Jurkat, Clone E6-1 (cell line): Measurements from ENCODE around the gene POU5F1.
"Not testable (repeated sequence)": the region's sequence is repeated elsewhere in the genome, so short reads cannot be mapped to it uniquely, and the experiment has no call there.

Source experiments
- DNase-seq: peaks from one replicate; pipeline ENCODE4 v3.0.0-alpha.2; 2011; ENCODE audit warnings: low read depth, low spot score
- H3K4me3 ChIP-seq: 2 replicates; pipeline ENCODE4 v1.5.1; 2011; ENCODE audit warnings: mild to moderate bottlenecking, low read length, control low read depth, moderate library complexity

The POU5F1 gene

DNA sequence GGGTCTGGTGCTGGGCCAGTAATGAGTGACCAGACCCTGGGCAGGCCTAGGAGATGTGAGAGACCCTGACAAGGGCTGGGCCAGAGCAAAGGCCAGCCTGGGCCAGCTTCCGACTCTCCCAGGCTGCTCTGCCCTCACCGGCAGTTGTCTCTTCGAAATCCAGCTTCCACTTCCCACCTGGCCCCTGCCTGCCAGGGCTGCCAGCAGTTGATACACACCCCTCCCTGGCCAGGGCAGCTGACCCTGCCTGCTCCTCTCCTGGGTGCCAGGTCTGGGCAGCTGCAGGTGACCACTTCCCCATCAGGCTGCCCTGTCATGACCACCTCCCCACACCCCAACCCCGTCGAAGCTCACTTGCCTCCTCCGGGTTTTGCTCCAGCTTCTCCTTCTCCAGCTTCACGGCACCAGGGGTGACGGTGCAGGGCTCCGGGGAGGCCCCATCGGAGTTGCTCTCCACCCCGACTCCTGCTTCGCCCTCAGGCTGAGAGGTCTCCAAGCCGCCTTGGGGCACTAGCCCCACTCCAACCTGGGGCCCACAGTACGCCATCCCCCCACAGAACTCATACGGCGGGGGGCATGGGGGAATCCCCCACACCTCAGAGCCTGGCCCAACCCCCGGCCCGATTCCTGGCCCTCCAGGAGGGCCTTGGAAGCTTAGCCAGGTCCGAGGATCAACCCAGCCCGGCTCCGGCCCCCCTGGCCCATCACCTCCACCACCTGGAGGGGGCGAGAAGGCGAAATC is 453 bp downstream of the POU5F1 start:
- not testable (repeated sequence) for H3K4me3 ChIP-seq

DNA sequence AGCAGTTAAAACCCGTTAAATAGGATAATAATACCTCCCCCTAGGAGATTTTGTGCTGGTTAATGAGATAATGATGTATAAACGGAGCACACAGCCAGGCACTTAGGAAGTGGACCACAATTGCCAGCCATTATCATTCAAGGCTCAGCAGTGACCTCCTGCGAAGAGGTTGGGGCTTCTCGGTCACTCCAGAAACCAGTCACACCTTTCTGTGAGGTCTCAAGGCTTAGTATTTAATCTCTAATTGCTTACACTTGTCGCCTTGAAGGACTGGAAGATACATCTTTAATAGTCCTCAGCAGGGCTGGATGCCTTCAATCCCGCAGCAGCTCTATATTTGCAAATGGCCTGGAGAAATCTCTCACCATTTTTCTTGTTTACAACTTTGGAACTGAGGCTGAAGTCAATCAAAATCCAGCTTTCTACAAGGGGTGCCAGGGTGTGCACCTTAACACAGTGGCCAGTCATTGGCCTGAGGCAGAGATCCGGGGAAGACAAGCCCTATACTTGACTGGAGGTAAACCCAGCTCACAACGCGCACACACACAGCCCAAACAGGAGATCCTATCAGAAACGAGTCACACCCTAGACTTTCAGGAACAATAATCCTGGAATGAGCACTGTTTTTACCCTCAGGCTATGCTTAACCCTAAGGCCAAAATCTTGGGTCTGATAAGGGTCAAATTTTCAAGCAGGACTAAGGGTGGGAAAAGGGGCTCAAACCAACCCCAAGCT is 1.2 kb downstream of the POU5F1 start:
- DNase-seq, result no peak
- H3K4me3 ChIP-seq, result no peak overlapping the region

More for the DNA sequence above, 453 bp downstream of the POU5F1 start:
- not testable (repeated sequence) for DNase-seq

DNA sequence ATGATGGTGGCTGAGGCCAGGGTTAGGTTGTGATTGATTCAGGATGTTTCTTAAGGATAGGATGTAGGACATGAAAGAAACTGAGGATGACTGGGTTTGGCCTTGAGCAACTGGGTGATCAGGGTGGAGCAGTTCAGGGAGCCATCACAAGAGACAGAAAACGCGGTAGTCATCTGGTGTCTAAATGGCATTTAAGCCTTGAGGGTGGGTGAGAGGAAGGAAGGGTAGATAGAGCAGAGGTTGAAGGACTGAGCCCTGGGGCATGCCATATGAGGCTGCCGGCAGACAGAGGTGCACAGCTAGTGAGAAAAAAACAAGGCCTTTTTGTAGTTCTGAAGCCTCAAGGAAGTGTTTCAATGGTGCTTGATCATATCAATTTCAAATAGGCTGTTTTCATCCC is 1.9 kb downstream of the POU5F1 start:
- DNase-seq, result no peak
- H3K4me3 ChIP-seq, result no peak overlapping the region

DNA sequence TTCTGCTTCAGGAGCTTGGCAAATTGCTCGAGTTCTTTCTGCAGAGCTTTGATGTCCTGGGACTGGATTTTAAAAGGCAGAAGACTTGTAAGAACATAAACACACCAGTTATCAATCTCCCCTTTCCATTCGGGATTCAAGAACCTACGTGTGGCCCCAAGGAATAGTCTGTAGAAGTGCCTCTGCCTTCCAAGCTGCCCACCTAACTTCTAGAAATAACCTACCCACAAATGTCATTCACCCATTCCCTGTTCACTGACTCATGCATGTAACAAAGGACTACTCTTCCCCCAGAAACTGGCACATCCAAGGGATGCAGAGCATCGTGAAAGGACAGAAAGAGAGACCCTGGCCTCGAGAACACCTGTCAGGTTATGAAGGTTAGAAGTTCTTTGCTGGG is 4.5 kb downstream of the POU5F1 start:
- no peak for DNase-seq
- H3K4me3 ChIP-seq, result no peak overlapping the region

DNA sequence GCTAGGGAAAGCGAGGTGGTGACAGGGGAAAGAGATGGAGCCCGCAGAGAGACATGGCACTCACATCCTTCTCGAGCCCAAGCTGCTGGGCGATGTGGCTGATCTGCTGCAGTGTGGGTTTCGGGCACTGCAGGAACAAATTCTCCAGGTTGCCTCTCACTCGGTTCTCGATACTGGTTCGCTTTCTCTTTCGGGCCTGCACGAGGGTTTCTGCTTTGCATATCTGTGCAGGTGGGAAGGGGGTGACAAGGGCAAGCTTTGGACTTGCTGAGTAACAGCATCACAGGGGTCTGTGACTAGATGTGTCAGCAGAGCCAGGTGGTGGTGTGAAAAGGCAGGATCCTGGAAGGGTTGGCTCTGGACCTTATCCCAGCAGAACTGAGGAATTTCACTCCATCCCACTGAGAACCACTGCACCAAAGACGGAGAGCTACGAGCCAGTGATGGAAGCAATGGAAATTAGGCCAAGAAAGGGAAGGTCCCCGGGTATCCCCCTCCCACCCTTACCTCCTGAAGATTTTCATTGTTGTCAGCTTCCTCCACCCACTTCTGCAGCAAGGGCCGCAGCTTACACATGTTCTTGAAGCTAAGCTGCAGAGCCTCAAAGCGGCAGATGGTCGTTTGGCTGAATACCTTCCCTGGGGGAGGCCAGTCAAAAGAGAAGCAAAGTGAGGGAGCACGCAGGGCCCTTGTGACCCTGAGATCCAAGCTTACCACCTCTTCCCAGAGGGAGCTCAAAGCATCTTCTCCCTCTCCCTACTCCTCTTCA is 5.2 kb downstream of the POU5F1 start:
- not testable (repeated sequence) for H3K4me3 ChIP-seq, DNase-seq

DNA sequence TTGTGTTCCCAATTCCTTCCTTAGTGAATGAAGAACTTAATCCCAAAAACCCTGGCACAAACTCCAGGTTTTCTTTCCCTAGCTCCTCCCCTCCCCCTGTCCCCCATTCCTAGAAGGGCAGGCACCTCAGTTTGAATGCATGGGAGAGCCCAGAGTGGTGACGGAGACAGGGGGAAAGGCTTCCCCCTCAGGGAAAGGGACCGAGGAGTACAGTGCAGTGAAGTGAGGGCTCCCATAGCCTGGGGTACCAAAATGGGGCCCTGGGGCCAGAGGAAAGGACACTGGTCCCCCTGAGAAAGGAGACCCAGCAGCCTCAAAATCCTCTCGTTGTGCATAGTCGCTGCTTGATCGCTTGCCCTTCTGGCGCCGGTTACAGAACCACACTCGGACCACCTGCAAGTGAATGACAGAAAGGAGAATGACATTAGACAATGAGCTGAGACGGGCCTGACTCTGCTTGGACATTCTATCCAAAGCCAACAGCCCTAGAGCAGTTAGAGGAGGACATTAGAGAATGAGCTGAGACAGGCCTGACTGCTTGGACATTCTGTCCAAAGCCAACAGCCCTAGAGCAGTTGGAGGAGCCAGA is 5.9 kb downstream of the POU5F1 start:
- not testable (repeated sequence) for DNase-seq, H3K4me3 ChIP-seq

DNA sequence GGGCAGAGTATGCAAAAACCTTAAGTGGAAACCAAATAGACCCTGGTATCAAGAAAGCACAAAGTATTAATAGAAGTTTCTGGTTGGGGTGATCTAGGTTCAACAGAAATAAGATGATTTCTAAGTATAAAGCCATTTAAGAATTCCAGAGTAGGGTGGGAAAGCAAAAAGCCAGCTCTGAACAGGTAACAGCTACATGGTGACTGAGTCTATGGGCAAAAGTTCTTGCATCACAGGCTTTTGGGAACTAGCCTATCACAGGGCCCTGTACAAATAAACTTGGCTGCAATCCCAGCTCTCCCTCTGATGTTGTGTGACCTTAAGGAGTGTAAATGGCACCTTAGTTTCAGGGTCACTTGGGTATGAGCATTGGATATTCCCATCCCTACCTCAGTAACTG is 6.6 kb downstream of the POU5F1 start:
- no peak overlapping the region for H3K4me3 ChIP-seq
- no peak for DNase-seq

DNA sequence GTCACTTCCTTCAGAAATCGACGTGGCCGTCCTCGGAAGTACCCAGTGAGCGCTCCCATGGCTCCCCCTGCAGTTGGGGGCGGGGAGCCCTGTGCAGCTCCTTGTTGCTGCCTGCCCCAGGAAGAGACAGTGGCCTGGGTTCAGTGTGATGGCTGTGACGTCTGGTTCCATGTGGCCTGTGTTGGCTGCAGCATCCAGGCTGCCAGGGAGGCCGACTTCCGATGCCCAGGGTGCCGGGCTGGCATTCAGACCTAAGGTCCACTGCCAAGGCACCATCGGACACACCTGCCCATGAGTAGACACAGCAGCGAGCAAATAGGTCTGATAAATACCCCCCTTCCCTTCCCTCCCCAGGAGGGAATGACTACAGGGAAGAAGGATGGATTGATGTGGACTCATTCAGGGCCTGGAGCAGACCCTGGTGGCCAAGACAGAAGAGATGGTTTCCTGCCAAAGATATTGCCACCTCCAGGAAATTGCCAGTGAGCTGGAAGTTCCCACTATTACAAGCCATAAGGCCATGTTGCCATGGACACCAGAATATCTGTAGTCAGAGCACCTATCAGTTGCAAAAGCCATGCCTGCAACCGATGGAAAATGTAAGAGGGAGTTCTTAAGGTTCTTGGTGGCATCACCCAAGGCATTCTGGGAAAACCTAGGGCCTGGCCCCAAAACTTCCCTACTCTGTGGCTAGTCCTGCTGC is 7.9 kb downstream of the POU5F1 start:
- no peak overlapping the region for H3K4me3 ChIP-seq
- DNase-seq, result no peak

DNA sequence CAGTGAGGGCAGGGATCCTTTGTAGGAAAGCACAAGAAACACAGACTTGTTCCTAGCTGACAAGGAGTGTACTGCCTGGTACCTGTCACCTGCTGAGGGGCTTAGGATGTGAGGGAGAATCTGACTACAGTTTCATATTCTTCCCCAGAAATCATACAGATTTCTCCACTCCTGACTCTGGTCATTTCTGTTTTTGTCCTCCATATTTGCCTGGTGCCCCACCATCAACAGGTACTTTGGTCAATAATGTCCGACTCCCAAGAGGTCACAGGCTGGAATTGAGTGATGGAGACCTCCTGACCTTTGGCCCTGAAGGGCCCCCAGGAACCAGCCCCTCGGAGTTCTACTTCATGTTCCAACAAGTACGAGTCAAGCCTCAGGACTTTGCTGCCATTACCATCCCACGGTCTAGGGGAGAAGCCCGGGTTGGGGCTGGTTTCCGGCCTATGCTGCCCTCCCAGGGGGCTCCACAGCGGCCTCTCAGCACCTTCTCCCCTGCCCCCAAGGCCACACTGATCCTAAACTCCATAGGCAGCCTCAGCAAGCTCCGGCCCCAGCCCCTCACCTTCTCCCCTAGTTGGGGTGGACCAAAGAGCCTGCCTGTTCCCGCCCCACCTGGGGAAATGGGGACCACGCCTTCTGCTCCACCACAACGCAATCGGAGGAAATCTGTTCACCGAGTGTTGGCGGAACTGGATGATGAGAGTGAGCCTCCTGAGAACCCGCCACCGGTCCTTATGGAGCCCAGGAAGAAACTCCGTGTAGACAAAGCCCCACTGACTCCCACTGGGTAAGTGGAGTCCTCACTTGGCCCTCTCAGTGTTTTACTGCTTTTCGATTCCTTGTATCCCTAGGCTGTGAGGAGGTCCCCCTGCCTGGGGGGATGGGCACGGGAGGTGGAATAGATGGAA is 9.0 kb downstream of the POU5F1 start:
- H3K4me3 ChIP-seq, result no peak overlapping the region
- no peak for DNase-seq

DNA sequence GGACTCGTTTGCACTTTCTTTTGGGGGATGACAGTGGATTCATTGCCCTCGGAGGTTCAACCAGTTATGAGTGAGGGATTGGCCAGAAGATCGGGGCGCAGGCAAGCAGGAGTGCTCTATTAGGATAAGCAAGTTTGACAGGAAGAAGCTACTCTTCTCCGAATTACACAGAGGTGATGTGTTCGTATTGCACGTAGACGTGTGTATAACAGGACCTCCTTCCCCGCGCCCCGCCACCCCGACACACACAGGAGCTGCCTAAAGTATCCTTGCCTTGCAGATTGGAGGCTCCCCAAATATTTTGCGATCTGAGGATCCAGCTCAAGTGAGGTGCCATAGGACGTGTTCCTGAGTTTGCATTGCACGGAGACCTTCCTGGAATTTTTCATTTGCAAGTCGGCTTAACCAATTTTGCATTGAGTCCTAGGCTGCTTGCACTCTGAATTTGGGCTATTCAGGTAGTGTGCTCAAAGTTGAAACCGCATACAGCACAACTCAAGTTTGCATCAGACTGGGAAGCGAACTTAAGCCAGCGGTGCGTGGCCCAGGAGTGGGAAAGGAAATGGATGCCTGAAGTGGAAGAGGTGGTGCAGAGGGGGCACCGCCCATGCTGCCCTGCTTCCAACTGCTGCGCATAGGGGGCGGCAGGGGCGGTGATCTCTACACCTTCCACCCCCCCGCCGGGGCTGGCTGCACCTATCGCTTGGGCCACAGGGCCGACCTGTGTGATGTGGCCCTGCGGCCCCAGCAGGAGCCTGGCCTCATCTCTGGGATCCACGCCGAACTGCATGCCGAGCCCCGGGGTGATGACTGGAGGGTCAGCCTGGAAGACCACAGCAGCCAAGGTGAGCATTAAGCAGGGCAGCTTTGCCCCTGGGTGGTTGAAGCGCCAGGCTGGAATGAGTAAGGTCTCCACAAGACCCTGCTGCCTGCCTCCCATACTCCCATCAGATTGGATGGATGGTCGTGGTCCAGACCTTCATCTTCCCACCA is 11.3 kb downstream of the POU5F1 start:
- DNase-seq, result peak; percentile 20
- peak overlapping the region; percentile 95 for H3K4me3 ChIP-seq

DNA sequence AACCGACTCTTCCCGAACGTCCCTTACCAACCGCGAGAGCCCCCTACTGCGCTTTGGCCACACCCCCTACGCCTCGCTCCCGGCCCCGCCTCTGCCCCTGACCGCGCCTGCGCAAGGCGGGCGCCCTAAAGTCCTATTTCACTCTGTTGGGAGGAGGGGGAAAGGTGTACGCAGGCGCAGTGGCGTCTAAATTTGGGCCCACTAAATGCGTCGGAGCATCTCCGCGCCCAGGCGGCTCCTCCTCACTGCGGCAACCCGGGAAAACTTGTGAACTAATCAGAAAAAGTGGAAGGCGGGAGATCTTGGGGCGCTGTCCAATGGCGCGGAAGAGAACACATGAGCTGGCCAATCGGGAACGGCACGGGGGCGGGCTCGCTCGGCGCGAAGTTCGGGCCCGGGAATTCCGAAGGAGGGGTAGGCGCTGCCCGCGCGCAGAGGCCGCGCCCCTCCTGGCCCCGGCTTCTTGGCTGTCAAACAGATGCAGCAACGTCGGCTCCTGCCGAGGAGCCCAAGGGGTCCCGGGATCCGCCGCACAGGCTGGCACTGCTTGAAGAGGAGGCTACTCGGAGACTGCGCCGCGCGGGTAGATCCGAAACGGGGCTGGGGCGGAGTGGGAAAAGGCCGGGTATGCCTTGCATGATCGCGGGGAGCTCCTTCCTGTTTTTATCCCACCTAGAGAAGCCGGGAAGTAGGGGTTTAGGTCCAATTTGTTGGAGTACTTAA is 12.2 kb downstream of the POU5F1 start, which contains the start of gene TCF19:
Gene TCF19, plus strand, starts transcription at position 450 of the 723 bp plus-strand sequence. CDS start 881 bp downstream, outside the sequence.
- peak within 1 kb of the TSS; percentile 95 for H3K4me3 ChIP-seq
- DNase-seq, result peak; percentile 99

DNA sequence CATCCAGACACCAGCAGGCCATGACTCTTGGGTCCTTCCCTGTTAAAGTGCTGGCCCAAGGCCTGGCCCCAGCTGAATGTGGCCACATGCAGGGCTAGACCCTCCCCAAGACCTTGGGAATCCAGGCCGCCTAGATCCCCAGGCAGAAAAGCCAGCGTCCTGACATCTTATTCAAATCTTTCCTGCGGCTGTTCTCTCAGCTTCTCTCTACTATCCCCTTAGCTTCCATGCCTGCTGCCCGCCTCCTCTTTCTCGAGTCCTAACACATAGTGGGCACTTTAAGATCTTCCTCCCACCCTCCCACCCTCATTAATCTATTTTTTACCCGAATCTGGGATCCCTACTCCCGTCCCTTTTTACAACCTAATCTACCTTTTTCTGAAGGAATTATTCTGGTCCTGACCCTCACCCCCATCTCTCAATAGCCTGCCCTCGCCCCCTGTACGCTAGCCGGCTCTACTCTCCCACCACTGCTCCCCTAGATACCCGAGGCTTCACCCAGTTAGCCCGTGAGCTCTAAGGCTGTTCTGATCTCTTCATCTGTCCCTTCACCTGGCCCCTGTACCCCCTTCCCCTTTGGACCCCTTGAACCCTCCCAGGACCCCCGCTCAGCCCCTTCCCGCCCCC is 12.9 kb downstream of the POU5F1 start, which contains the start of gene CCHCR1:
Gene CCHCR1, minus strand, starts transcription at position 290 of the 627 bp plus-strand sequence. Its CDS starts 202 bp downstream, at position 88.
- H3K4me3 ChIP-seq, result peak within 1 kb of the TSS; percentile 95
- no peak for DNase-seq

DNA sequence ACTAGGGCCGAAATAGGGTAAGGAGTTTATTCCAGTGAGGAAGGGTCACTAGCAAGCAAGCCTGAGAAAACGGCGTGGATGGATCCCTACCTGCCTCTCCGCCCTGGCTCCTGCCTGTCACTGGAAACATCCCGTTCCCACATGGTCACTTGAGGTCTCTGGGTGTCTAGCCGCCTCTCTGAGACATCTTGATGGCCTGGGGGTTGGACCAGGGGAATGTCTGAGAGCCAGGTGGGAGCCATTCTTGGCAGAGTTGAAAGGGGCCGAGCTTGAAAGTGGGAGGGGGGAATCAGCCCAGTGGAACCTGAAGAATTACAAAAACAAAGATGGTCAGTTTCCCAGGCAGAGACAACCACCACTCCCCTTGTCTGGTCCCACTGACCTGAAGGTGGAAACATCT is 13.8 kb downstream of the POU5F1 start:
- H3K4me3 ChIP-seq, result no peak overlapping the region
- no peak for DNase-seq

DNA sequence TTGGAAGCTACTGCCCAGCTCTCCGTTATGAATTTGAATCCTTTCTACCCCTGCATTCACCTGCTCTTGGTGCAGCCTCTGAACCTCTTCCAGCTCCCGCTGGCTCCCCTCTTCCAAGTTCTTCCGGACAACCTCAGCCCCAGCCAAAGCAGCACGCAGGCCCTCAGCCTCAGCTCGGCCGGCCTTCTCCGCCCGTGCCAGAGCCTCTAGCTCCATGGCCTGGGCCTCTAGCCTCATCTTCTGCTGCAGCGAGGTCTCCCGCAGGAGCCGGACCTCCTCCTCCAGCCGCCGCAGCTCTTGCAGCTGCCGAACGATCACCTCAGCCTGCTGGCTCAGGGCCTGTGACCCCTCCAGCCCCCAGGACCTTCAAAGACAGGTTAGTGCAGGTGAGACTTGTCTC is 16.0 kb downstream of the POU5F1 start:
- no peak for DNase-seq
- no peak overlapping the region for H3K4me3 ChIP-seq

DNA sequence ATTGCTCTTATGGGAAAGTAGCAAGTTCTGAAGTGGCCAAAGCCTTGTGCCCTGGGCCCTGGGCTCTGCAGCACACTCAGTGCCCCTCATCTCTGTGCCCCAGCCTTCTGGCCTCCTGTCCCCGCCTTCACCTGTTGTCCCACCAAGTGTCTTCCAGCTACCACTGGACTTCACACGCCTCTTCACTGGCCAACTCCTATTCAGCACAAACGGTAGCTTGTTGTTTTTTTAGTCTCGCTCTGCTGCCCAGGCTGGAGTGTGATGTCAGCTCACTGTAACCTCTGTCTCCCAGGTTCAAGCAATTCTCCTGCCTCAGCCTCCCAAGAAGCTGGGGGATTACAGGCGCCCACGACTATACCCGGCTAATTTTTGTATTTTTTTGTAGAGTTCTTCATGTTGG is 17.7 kb downstream of the POU5F1 start:
- DNase-seq, result no peak

More for the DNA sequence above, 17.7 kb downstream of the POU5F1 start:
- H3K4me3 ChIP-seq, result no peak overlapping the region
